Measurements from ENCODE around the gene ERCC1. TPM values are rescaled to one million over a fixed set of nuclear protein-coding genes. Genes with fewer than 3 reads are reported as not detected.
"Not testable (repeated sequence)": the region's sequence is repeated elsewhere in the genome, so short reads cannot be mapped to it uniquely, and the experiment has no call there.

ERCC1 gene
- total RNA-seq, 1 donor from 2014 or later: 67.5 TPM

GRCh38 chr19:45431008-45431407 is 7.3 kb upstream of the ERCC1 start:
- H3K4me3 Mint-ChIP-seq (ENCODE audit: unreplicated experiment); H3K9ac ChIP-seq (ENCODE audit: low read length); H3K27ac ChIP-seq (ENCODE audit: low read depth, low read length); H3K4me3 ChIP-seq (ENCODE audit: insufficient read depth, low read depth, low read length); H3K27ac Mint-ChIP-seq (ENCODE audit: unreplicated experiment); H2AFZ ChIP-seq (ENCODE audit: low read depth, low read length); H3K36me3 Mint-ChIP-seq (ENCODE audit: low read depth, unreplicated experiment); H3K4me2 ChIP-seq (ENCODE audit: low read length); H3K36me3 ChIP-seq (ENCODE audit: insufficient read depth, low read length); H4K20me1 ChIP-seq (ENCODE audit: insufficient read depth, low read length); H3K9me3 ChIP-seq (ENCODE audit: insufficient read depth, low read depth, low read length); H3K27me3 Mint-ChIP-seq (ENCODE audit: low read depth, unreplicated experiment); H3K27me3 ChIP-seq (ENCODE audit: insufficient read depth, low read length); H3K79me2 ChIP-seq (ENCODE audit: insufficient read depth, low read length); FAIRE-seq; H3K9me3 Mint-ChIP-seq (ENCODE audit: unreplicated experiment); H3K4me1 Mint-ChIP-seq (ENCODE audit: low read depth, unreplicated experiment); DNase-seq (ENCODE audit: low read depth): not testable (repeated sequence)
- peaks cover 11% of the 10 kb centered on the region for H3K4me1 ChIP-seq (ENCODE audit: insufficient read depth, low read length)

- H3K9me3 ChIP-seq (ENCODE audit: insufficient read depth, low read depth, low read length); H3K4me2 ChIP-seq (ENCODE audit: low read length); H3K4me3 Mint-ChIP-seq (ENCODE audit: unreplicated experiment); H3K9ac ChIP-seq (ENCODE audit: low read length); H3K27ac Mint-ChIP-seq (ENCODE audit: unreplicated experiment); FAIRE-seq; H3K27me3 ChIP-seq (ENCODE audit: insufficient read depth, low read length); H4K20me1 ChIP-seq (ENCODE audit: insufficient read depth, low read length); H2AFZ ChIP-seq (ENCODE audit: low read depth, low read length); H3K36me3 Mint-ChIP-seq (ENCODE audit: low read depth, unreplicated experiment); H3K4me3 ChIP-seq (ENCODE audit: insufficient read depth, low read depth, low read length); H3K27ac ChIP-seq (ENCODE audit: low read depth, low read length); H3K27me3 Mint-ChIP-seq (ENCODE audit: low read depth, unreplicated experiment); H3K79me2 ChIP-seq (ENCODE audit: insufficient read depth, low read length); H3K4me1 Mint-ChIP-seq (ENCODE audit: low read depth, unreplicated experiment); DNase-seq (ENCODE audit: low read depth); H3K36me3 ChIP-seq (ENCODE audit: insufficient read depth, low read length); H3K9me3 Mint-ChIP-seq (ENCODE audit: unreplicated experiment): not testable (repeated sequence)
- peaks cover 16% of the 10 kb centered on the region for H3K4me1 ChIP-seq (ENCODE audit: insufficient read depth, low read length)
These were observed 6.2 kb upstream of the ERCC1 start for GRCh38 chr19:45429896-45430295.

- H3K4me1 Mint-ChIP-seq (ENCODE audit: low read depth, unreplicated experiment): peaks cover 4% of the 10 kb centered on the region
- Histone ChIP-seq H3K4me2 (ENCODE audit: low read length) (peak overlapping the region; percentile 86), H3K9me3 (ENCODE audit: insufficient read depth, low read depth, low read length) (no peaks in the 10 kb centered on the region), H3K27ac (ENCODE audit: low read depth, low read length) (peak overlapping the region; percentile 88), H3K79me2 (ENCODE audit: insufficient read depth, low read length) (peaks cover 2% of the 10 kb centered on the region), H4K20me1 (ENCODE audit: insufficient read depth, low read length) (no peaks in the 10 kb centered on the region), H3K27me3 (ENCODE audit: insufficient read depth, low read length) (no peaks in the 10 kb centered on the region), H2AFZ (ENCODE audit: low read depth, low read length) (peak overlapping the region; percentile 79), H3K36me3 (ENCODE audit: insufficient read depth, low read length) (no peaks in the 10 kb centered on the region), H3K9ac (ENCODE audit: low read length) (peak overlapping the region; percentile 91), H3K4me1 (ENCODE audit: insufficient read depth, low read length) (peaks cover 26% of the 10 kb centered on the region), H3K4me3 (ENCODE audit: insufficient read depth, low read depth, low read length) (peak overlapping the region; percentile 40)
- H3K27me3 Mint-ChIP-seq (ENCODE audit: low read depth, unreplicated experiment): no peaks in the 10 kb centered on the region
- DNase-seq (ENCODE audit: low read depth): no peak
- H3K4me3 Mint-ChIP-seq (ENCODE audit: unreplicated experiment): peak overlapping the region; percentile 74
- TF ChIP-seq EZH2 (IDR thresholded peaks at IDR 0.05; ENCODE audit: insufficient read depth, low read length) (no peak), CTCF (IDR thresholded peaks at IDR 0.05; ENCODE audit: insufficient read depth, low read depth, low read length) (peak; percentile 8)
- H3K36me3 Mint-ChIP-seq (ENCODE audit: low read depth, unreplicated experiment): no peaks in the 10 kb centered on the region
- no peak for FAIRE-seq
- H3K9me3 Mint-ChIP-seq (ENCODE audit: unreplicated experiment): no peaks in the 10 kb centered on the region
- H3K27ac Mint-ChIP-seq (ENCODE audit: unreplicated experiment): peak overlapping the region; percentile 92
These were observed 4.9 kb upstream of the ERCC1 start for GRCh38 chr19:45428384-45429231.
